Breast epithelium (tissue), 4 donors: ENCODE measurements around the gene CLDN20. TPM values are rescaled to one million over a fixed set of nuclear protein-coding genes. Genes with fewer than 3 reads are reported as not detected.

ENCODE experiments used
- DNase-seq, 2 donors: peaks; one replicate each; pipeline ENCODE4 v3.0.0-alpha.2; 2019; ENCODE audit warnings: low spot score in 2 of 2
- H3K27ac ChIP-seq, 2 donors: fragments of 200-600 bp; sonication (generic) in 1 of 2; one replicate each; pipeline ENCODE4 v1.5.1; 2016 to 2019; ENCODE audit warnings: mild to moderate bottlenecking in 1 of 2
- H3K27me3 ChIP-seq, 2 donors: fragments of 200-600 bp; sonication (generic) in 1 of 2; one replicate each; pipeline versions ENCODE4 v1.5.1 to v1.6.0; 2017 to 2019; ENCODE audit warnings: control low read depth in 1 of 2, mild to moderate bottlenecking in 1 of 2
- H3K36me3 ChIP-seq: fragments of 200-600 bp; one replicate; pipeline ENCODE4 v1.5.1; 2019
- H3K4me1 ChIP-seq, 2 donors: fragments of 200-600 bp; sonication (generic); one replicate each; pipeline ENCODE4 v1.5.1; 2016 to 2019; ENCODE audit warnings: control low read depth in 1 of 2
- H3K4me3 ChIP-seq, 3 donors: fragments of 200-600 bp; sonication (generic); 1 replicate in 2 of 3; 2 replicates in 1 of 3; pipeline ENCODE4 v1.5.1; 2016 to 2019; ENCODE audit warnings: mild to moderate bottlenecking in 3 of 3, moderate library complexity in 2 of 3
- H3K9me3 ChIP-seq, 2 donors: fragments of 200-600 bp; sonication (generic) in 1 of 2; one replicate each; pipeline ENCODE4 v1.5.1; 2016 to 2019; ENCODE audit warnings: control low read depth in 1 of 2
- CTCF ChIP-seq, 3 donors: fragments of 450-650 bp; IDR thresholded peaks; one replicate each; pipeline ENCODE4 v1.5.1; 2016 to 2017; ENCODE audit warnings: antibody characterized with exemption in 3 of 3, mild to moderate bottlenecking in 3 of 3, moderate library complexity in 3 of 3
- POLR2A ChIP-seq: fragments of 450-650 bp; IDR thresholded peaks from one replicate; pipeline ENCODE4 v1.6.1; 2016; ENCODE audit warnings: antibody characterized with exemption, mild to moderate bottlenecking, moderate library complexity
- POLR2AphosphoS5 ChIP-seq, 3 donors: sonication (generic); formaldehyde crosslinking; IDR thresholded peaks; one replicate each; pipeline ENCODE4 v1.6.1; 2017; ENCODE audit warnings: antibody characterized with exemption in 3 of 3
- intact Hi-C: fragments of 100-400 bp; cut with DNase I; formaldehyde crosslinking; loops from one replicate; pipeline ENCODE4 v1.15.1; 2023; ENCODE audit warnings: low total_unique reads
- total RNA-seq, 3 donors: library from RNA; depleted of rRNA; stranded (reverse); fragments of >200 nt; gene quantifications; one replicate each; pipeline ENCODE4 v1.1.0, GENCODE V29; 2016

The CLDN20 gene
- total RNA-seq, 3 donors from 2014 or later: not detected

GRCh38 chr6:155219858-155220301 is 43.9 kb upstream of the CLDN20 start:
- Histone ChIP-seq H3K4me3 (peak overlapping the region in 1 of 3 donors; percentile 2), H3K4me1 (no peaks in the 10 kb centered on the region), H3K9me3 (no peaks in the 10 kb centered on the region), H3K36me3 (no peaks in the 10 kb centered on the region), H3K27ac (peak overlapping the region; percentile 62 to 75), H3K27me3 (no peaks in the 10 kb centered on the region)
- intact Hi-C loops: no loop called here
- DNase-seq: peak in 1 of 2 donors; percentile 49
- TF ChIP-seq POLR2A (no peak), CTCF (IDR thresholded peaks at IDR 0.05) (no peak), POLR2AphosphoS5 (IDR thresholded peaks at IDR 0.05) (no peak)

DNA sequence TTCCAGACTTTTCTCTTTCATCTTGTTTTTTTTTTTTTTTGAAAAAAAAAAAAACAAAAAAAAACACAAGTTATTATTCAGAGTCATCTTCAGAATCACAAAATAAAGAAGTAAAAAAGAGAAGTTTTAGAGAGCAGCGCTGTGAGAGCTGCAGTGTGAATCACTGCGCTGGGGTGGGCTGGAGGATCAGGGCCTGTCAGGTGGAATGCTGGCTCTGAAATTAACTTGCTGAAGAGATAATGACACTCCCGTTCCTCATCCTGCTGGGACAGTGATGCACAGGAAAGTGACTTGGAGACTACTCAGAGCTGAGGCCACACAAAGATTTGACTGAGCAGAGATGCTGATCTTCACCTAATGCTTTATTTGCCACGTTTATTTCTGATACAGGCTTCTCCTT is 42.7 kb upstream of the CLDN20 start:
- Histone ChIP-seq H3K4me1 (no peaks in the 10 kb centered on the region), H3K36me3 (no peaks in the 10 kb centered on the region), H3K27me3 (no peaks in the 10 kb centered on the region), H3K4me3 (no peak overlapping the region), H3K9me3 (no peaks in the 10 kb centered on the region), H3K27ac (no peak overlapping the region)
- TF ChIP-seq POLR2AphosphoS5 (IDR thresholded peaks at IDR 0.05): no peak
- no peak for TF ChIP-seq CTCF (IDR thresholded peaks at IDR 0.05)
- TF ChIP-seq POLR2A: no peak
- DNase-seq: no peak
- intact Hi-C loops: no loop called here

GRCh38 chr6:155222506-155222905 is 41.3 kb upstream of the CLDN20 start:
- intact Hi-C loops: no loop called here
- Histone ChIP-seq H3K9me3 (no peaks in the 10 kb centered on the region), H3K4me3 (no peak overlapping the region), H3K27ac (no peak overlapping the region), H3K36me3 (no peaks in the 10 kb centered on the region), H3K4me1 (no peaks in the 10 kb centered on the region), H3K27me3 (no peaks in the 10 kb centered on the region)
- DNase-seq: no peak
- TF ChIP-seq POLR2AphosphoS5 (IDR thresholded peaks at IDR 0.05) (no peak), POLR2A (no peak), CTCF (IDR thresholded peaks at IDR 0.05) (no peak)

DNA sequence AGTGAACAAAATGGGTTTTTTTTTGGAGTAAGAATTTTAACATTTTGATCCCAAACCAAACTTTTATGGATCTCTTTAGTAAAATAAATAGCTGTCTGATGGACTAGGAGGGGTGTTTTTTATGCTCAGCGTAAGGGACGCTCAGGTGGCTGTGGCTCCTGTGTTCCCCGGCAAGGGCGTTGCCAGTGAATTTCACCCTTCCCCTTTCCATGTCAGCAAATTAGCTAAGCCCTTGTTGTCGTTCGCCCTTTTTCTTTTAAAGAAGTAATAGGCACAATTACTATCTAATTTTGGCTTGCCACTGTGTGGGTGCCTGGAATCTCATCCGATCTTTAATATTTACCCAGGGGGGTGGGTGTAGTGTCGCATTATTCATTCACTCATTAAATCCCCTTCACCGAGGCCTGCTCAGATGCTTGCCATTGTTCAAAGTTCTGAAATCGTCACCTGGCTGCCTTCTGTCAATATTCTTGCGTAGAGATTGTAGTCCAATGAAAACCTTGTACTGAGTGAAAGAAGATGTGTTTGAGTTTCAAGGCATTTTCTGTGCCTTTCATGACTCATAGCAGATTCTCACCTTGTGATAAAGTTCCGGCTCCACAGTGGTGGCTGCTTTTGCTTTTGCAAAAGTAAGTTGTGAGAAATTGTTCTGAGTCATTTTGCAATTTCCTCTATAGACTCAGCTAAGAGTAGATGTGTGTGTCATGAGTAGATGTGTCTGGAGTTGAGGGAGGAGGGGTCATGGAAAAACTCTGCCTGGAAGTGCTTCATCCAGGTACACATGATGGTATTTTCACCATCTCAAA is 40.0 kb upstream of the CLDN20 start:
- Histone ChIP-seq H3K27ac (no peak overlapping the region), H3K27me3 (no peaks in the 10 kb centered on the region), H3K4me3 (no peak overlapping the region), H3K4me1 (no peaks in the 10 kb centered on the region), H3K36me3 (no peaks in the 10 kb centered on the region), H3K9me3 (no peaks in the 10 kb centered on the region)
- TF ChIP-seq CTCF (IDR thresholded peaks at IDR 0.05) (no peak), POLR2AphosphoS5 (IDR thresholded peaks at IDR 0.05) (no peak), POLR2A (no peak)
- DNase-seq: no peak
- intact Hi-C loops: no loop called here

GRCh38 chr6:155224618-155225017 is 39.2 kb upstream of the CLDN20 start:
- Histone ChIP-seq H3K27me3 (no peaks in the 10 kb centered on the region), H3K4me1 (no peaks in the 10 kb centered on the region), H3K4me3 (no peak overlapping the region), H3K27ac (no peak overlapping the region), H3K9me3 (no peaks in the 10 kb centered on the region), H3K36me3 (no peaks in the 10 kb centered on the region)
- intact Hi-C loops: no loop called here
- TF ChIP-seq POLR2AphosphoS5 (IDR thresholded peaks at IDR 0.05) (no peak), CTCF (IDR thresholded peaks at IDR 0.05) (no peak), POLR2A (no peak)
- DNase-seq: peak in 1 of 2 donors; percentile 40
